Measurements from ENCODE around the gene MEP1B.
"Not testable (repeated sequence)": the region's sequence is repeated elsewhere in the genome, so short reads cannot be mapped to it uniquely, and the experiment has no call there.

MEP1B gene

GRCh38 chr18:32189790-32190189, at the start of gene MEP1B:
TSS of gene MEP1B (plus strand) at chr18:32190039. CDS start at chr18:32190071, 32 bp downstream.
- DNase-seq = no peak

- no peak for DNase-seq
These were observed 41.5 kb upstream of the MEP1B start for GRCh38 chr18:32148185-32148870.

- DNase-seq = no peak
These were observed 37.0 kb upstream of the MEP1B start for GRCh38 chr18:32152705-32153448.

- DNase-seq = no peak
These were observed 33.0 kb upstream of the MEP1B start for GRCh38 chr18:32156855-32157254.

- DNase-seq = no peak
These were observed 32.3 kb upstream of the MEP1B start for GRCh38 chr18:32157580-32157979.

GRCh38 chr18:32158108-32158624, 31.7 kb upstream of the MEP1B start:
- peak; percentile 81 for DNase-seq

- DNase-seq = not testable (repeated sequence)
These were observed 31.2 kb upstream of the MEP1B start for GRCh38 chr18:32158631-32159030.

GRCh38 chr18:32160547-32160946, 29.3 kb upstream of the MEP1B start:
- DNase-seq = no peak

GRCh38 chr18:32167980-32168730, 21.7 kb upstream of the MEP1B start:
- DNase-seq = no peak

- no peak for DNase-seq
These were observed 16.2 kb upstream of the MEP1B start for GRCh38 chr18:32173654-32174053.

- no peak for DNase-seq
These were observed 15.1 kb upstream of the MEP1B start for GRCh38 chr18:32174719-32175118.

- DNase-seq = no peak
These were observed 14.6 kb upstream of the MEP1B start for GRCh38 chr18:32175265-32175664.

GRCh38 chr18:32176745-32177144, 13.1 kb upstream of the MEP1B start:
- DNase-seq = not testable (repeated sequence)

- DNase-seq = no peak
These were observed 12.3 kb upstream of the MEP1B start for GRCh38 chr18:32177530-32177929.

- DNase-seq = no peak
These were observed 6.3 kb upstream of the MEP1B start for GRCh38 chr18:32183503-32183902.

- no peak for DNase-seq
These were observed 370 bp downstream of the MEP1B start for GRCh38 chr18:32190209-32190608.

- no peak for DNase-seq
These were observed 6.3 kb downstream of the MEP1B start for GRCh38 chr18:32195881-32196815.

- no peak for DNase-seq
These were observed 10.9 kb downstream of the MEP1B start for GRCh38 chr18:32200766-32201165.

- DNase-seq = no peak
These were observed 12.3 kb downstream of the MEP1B start for GRCh38 chr18:32201948-32202672.

- no peak for DNase-seq
These were observed 18.2 kb downstream of the MEP1B start for GRCh38 chr18:32208023-32208422.

- DNase-seq = no peak
These were observed 18.7 kb downstream of the MEP1B start for GRCh38 chr18:32208577-32208976.
